GM23338 (cell line): Measurements from ENCODE around the gene G6PC3. TPM values are rescaled to one million over a fixed set of nuclear protein-coding genes. Genes with fewer than 3 reads are reported as not detected.
A peak's percentile ranks its signal among the peaks of the same experiment; 100 is the strongest.

Source experiments
- ATAC-seq: fragments of 200-7000 bp; cut with Tn5 transposase; 3 replicates; pipeline ENCODE4 v1.9.1; 2020
- DNase-seq: peaks from one replicate; pipeline ENCODE4 v3.0.0-alpha.2; 2015; ENCODE audit warnings: low spot score
- H2AFZ ChIP-seq: fragments of 200-600 bp; sonication (generic); 2 replicates; pipeline ENCODE4 v1.8.0; 2016; ENCODE audit warnings: antibody characterized with exemption, mild to moderate bottlenecking, moderate library complexity
- H3F3A ChIP-seq: fragments of 200-600 bp; sonication (generic); replicated peaks from 2 replicates; pipeline ENCODE4 v1.8.0; 2017; ENCODE audit warnings: antibody characterized with exemption, mixed run types, low read depth
- H3K27ac ChIP-seq: fragments of 200-600 bp; sonication (generic); 2 replicates; pipeline ENCODE4 v1.6.1; 2016; ENCODE audit warnings: low read depth
- H3K27me3 ChIP-seq: fragments of 200-600 bp; sonication (generic); 2 replicates; pipeline ENCODE4 v1.8.0; 2016; ENCODE audit warnings: mild to moderate bottlenecking, mixed run types, moderate library complexity; ENCODE audit not compliant: insufficient read depth
- H3K36me3 ChIP-seq: fragments of 200-600 bp; sonication (generic); 2 replicates; pipeline ENCODE4 v1.8.0; 2016; ENCODE audit warnings: mild to moderate bottlenecking; ENCODE audit not compliant: insufficient read depth
- H3K4me1 ChIP-seq: fragments of 200-600 bp; sonication (generic); 2 replicates; pipeline ENCODE4 v1.8.0; 2016; ENCODE audit warnings: mild to moderate bottlenecking, moderate library complexity; ENCODE audit not compliant: insufficient read depth
- H3K4me2 ChIP-seq: fragments of 200-600 bp; sonication (generic); 2 replicates; pipeline ENCODE4 v1.7.1; 2017; ENCODE audit warnings: mixed run types
- H3K4me3 ChIP-seq: fragments of 200-600 bp; sonication (generic); 2 replicates; pipeline ENCODE4 v1.6.1; 2016; ENCODE audit warnings: mixed run types
- H3K79me2 ChIP-seq: fragments of 200-600 bp; sonication (generic); replicated peaks from 2 replicates; pipeline ENCODE4 v1.8.0; 2017; ENCODE audit warnings: mild to moderate bottlenecking; ENCODE audit not compliant: insufficient read depth
- H3K9me2 ChIP-seq: fragments of 200-600 bp; sonication (generic); 2 replicates; pipeline ENCODE4 v1.8.0; 2017; ENCODE audit not compliant: insufficient read depth
- H4K20me1 ChIP-seq: fragments of 200-600 bp; sonication (generic); replicated peaks from 2 replicates; pipeline ENCODE4 v1.8.0; 2017; ENCODE audit warnings: mild to moderate bottlenecking; ENCODE audit not compliant: insufficient read depth
- H3K27ac Mint-ChIP-seq: 2 replicates; pipeline ENCODE4 v1.8.0; 2020; ENCODE audit warnings: inconsistent platforms, mild to moderate bottlenecking, moderate library complexity, mixed read lengths
- H3K27me3 Mint-ChIP-seq: 3 replicates; pipeline ENCODE4 v1.8.0; 2022; ENCODE audit warnings: low read depth, mild to moderate bottlenecking, moderate library complexity, mixed read lengths, inconsistent platforms; ENCODE audit not compliant: insufficient read depth, poor library complexity
- H3K36me3 Mint-ChIP-seq: 3 replicates; pipeline ENCODE4 v1.8.0; 2021; ENCODE audit warnings: low read depth, mild to moderate bottlenecking, inconsistent platforms, moderate library complexity, mixed read lengths
- H3K4me1 Mint-ChIP-seq: 3 replicates; pipeline ENCODE4 v1.8.0; 2020; ENCODE audit warnings: mild to moderate bottlenecking, inconsistent platforms, mixed read lengths
- H3K4me3 Mint-ChIP-seq: 3 replicates; pipeline ENCODE4 v1.8.0; 2021; ENCODE audit warnings: moderate library complexity, mild to moderate bottlenecking, inconsistent platforms, mixed read lengths
- H3K9me3 Mint-ChIP-seq: 3 replicates; pipeline ENCODE4 v1.8.0; 2020; ENCODE audit warnings: moderate library complexity, mild to moderate bottlenecking, inconsistent platforms, mixed read lengths
- CREB1 ChIP-seq: fragments of 250-450 bp; sonication (Bioruptor Pico); IDR thresholded peaks from 2 replicates; pipeline ENCODE4 v1.5.0; 2020; ENCODE audit warnings: low read depth, mild to moderate bottlenecking, moderate library complexity
- EZH2 ChIP-seq: fragments of 200-600 bp; sonication (generic); IDR thresholded peaks from one replicate; pipeline ENCODE4 v1.8.0; 2017; ENCODE audit warnings: antibody characterized with exemption, mild to moderate bottlenecking, low read depth; ENCODE audit not compliant: unreplicated experiment
- EZH2phosphoT487 ChIP-seq: fragments of 200-600 bp; sonication (generic); IDR thresholded peaks from one replicate; pipeline ENCODE4 v1.8.1; 2018; ENCODE audit warnings: antibody characterized with exemption; ENCODE audit not compliant: unreplicated experiment
- JUNB ChIP-seq: IDR thresholded peaks from one replicate; pipeline ENCODE4 v1.6.1; 2016; ENCODE audit warnings: antibody characterized with exemption; ENCODE audit not compliant: unreplicated experiment
- NANOG ChIP-seq: IDR thresholded peaks from 2 replicates; pipeline ENCODE4 v1.6.1; 2016; ENCODE audit warnings: antibody characterized with exemption, borderline replicate concordance
- POLR2AphosphoS5 ChIP-seq: IDR thresholded peaks from 2 replicates; pipeline ENCODE4 v1.6.1; 2016; ENCODE audit warnings: antibody characterized with exemption, low read depth
- ZNF114 ChIP-seq: fragments of 250-450 bp; sonication (Bioruptor Pico); IDR thresholded peaks from 2 replicates; pipeline ENCODE4 v1.5.0; 2020; ENCODE audit warnings: mild to moderate bottlenecking, moderate library complexity
- ZNF331 ChIP-seq: fragments of 250-450 bp; sonication (Bioruptor Pico); IDR thresholded peaks from 2 replicates; pipeline ENCODE4 v1.5.0; 2020; ENCODE audit warnings: low read depth, mild to moderate bottlenecking, moderate library complexity
- ZNF462 ChIP-seq: fragments of 250-450 bp; sonication (Bioruptor Pico); IDR thresholded peaks from 2 replicates; pipeline ENCODE4 v1.5.0; 2020; ENCODE audit warnings: mild to moderate bottlenecking, moderate library complexity
- polyA plus RNA-seq: library from polyadenylated mRNA; unstranded; fragments of >200 nt; fragmentation: Nextera tagmentation; extraction: Ambion mirVana; gene quantifications from 2 replicates; pipeline ENCODE4 v1.2.1, GENCODE V29; 2016
- total RNA-seq: library from RNA; depleted of rRNA; stranded (reverse); fragments of >200 nt; shearing (Covaris generic); gene quantifications from 2 replicates; pipeline ENCODE4 v1.2.3, GENCODE V29; 2014
- TF ChIP-seq, protein P1 (sequence below), 2 experiments: fragments of 200-600 bp in 1 of 2; sonication (generic) in 1 of 2; conservative IDR thresholded peaks; 2 replicates each; pipeline versions ENCODE4 v1.5.1 to v1.6.1; 2016 to 2017; ENCODE audit warnings: antibody characterized with exemption in 2 of 2, low read depth in 2 of 2, mild to moderate bottlenecking in 2 of 2, moderate library complexity in 1 of 2
- TF ChIP-seq, protein P2 (sequence below): IDR thresholded peaks from 2 replicates; pipeline ENCODE4 v1.6.1; 2016; ENCODE audit warnings: antibody characterized with exemption

G6PC3 gene
- total and polyA plus RNA-seq, 2 experiments from 2014 or later, result 112 to 143 TPM

- TF ChIP-seq ZNF462 (no peak), ZNF114 (CRISPR knock-in tag) (no peak), CREB1 (CRISPR knock-in tag) (no peak), EZH2phosphoT487 (no peak), NANOG (no peak)
- TF ChIP-seq, protein P1, sequence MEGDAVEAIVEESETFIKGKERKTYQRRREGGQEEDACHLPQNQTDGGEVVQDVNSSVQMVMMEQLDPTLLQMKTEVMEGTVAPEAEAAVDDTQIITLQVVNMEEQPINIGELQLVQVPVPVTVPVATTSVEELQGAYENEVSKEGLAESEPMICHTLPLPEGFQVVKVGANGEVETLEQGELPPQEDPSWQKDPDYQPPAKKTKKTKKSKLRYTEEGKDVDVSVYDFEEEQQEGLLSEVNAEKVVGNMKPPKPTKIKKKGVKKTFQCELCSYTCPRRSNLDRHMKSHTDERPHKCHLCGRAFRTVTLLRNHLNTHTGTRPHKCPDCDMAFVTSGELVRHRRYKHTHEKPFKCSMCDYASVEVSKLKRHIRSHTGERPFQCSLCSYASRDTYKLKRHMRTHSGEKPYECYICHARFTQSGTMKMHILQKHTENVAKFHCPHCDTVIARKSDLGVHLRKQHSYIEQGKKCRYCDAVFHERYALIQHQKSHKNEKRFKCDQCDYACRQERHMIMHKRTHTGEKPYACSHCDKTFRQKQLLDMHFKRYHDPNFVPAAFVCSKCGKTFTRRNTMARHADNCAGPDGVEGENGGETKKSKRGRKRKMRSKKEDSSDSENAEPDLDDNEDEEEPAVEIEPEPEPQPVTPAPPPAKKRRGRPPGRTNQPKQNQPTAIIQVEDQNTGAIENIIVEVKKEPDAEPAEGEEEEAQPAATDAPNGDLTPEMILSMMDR (conservative IDR thresholded peaks at IDR 0.05; ENCODE audit: low read depth in 2 of 2), result no peak
These were observed 24.3 kb downstream of the G6PC3 start (continued) for GRCh38 chr17:44094701-44095387.

GRCh38 chr17:44095388-44095646, 24.8 kb downstream of the G6PC3 start:
- Histone ChIP-seq H3K36me3 (no peaks in the 10 kb centered on the region; the same call in 1 of the 2 replicates), H3K79me2 (peaks cover 11% of the 10 kb centered on the region; the same call in 1 of the 2 replicates), H3K27ac (peak overlapping the region; percentile 99), H3K27me3 (no peaks in the 10 kb centered on the region), H4K20me1 (no peaks in the 10 kb centered on the region), H3F3A (peaks cover 26% of the 10 kb centered on the region), H3K9me2 (no peaks in the 10 kb centered on the region), H3K4me1 (peaks cover 29% of the 10 kb centered on the region), H2AFZ (no peak overlapping the region), H3K4me3 (peak overlapping the region; percentile 46), H3K4me2 (peak overlapping the region; percentile 63)
- TF ChIP-seq, protein P2, sequence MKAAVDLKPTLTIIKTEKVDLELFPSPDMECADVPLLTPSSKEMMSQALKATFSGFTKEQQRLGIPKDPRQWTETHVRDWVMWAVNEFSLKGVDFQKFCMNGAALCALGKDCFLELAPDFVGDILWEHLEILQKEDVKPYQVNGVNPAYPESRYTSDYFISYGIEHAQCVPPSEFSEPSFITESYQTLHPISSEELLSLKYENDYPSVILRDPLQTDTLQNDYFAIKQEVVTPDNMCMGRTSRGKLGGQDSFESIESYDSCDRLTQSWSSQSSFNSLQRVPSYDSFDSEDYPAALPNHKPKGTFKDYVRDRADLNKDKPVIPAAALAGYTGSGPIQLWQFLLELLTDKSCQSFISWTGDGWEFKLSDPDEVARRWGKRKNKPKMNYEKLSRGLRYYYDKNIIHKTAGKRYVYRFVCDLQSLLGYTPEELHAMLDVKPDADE, result no peak
- TF ChIP-seq ZNF331 (CRISPR knock-in tag), result no peak
- TF ChIP-seq EZH2, result no peak
- TF ChIP-seq NANOG, result no peak
- TF ChIP-seq, protein P1 (conservative IDR thresholded peaks at IDR 0.05; ENCODE audit: low read depth in 2 of 2), result no peak
- TF ChIP-seq JUNB, result no peak
- no peak for TF ChIP-seq POLR2AphosphoS5
- H3K9me3 Mint-ChIP-seq, result no peaks in the 10 kb centered on the region; the same call in 2 of the 3 replicates
- peaks cover 12% of the 10 kb centered on the region for H3K27me3 Mint-ChIP-seq
- no peak for DNase-seq
- peak overlapping the region; percentile 76 for H3K4me3 Mint-ChIP-seq
- peak; percentile 22 for ATAC-seq
- peak overlapping the region; percentile 99 for H3K27ac Mint-ChIP-seq
- H3K36me3 Mint-ChIP-seq, result peaks cover 11% of the 10 kb centered on the region
- peaks cover 27% of the 10 kb centered on the region; the same call in 2 of the 3 replicates for H3K4me1 Mint-ChIP-seq
